Vagina (tissue), 2 donors: Measurements from ENCODE around the gene SERP2.

ENCODE experiments used
- CTCF ChIP-seq, 3 experiments: fragments of 450-650 bp in 2 of 3; fragments of 200-600 bp in 1 of 3; sonication (generic) in 1 of 3; IDR thresholded peaks; one replicate each; pipeline ENCODE4 v1.5.1; 2017 to 2019; ENCODE audit warnings: antibody characterized with exemption in 3 of 3, mild to moderate bottlenecking in 2 of 3, moderate library complexity in 2 of 3
- POLR2A ChIP-seq, 2 donors: fragments of 450-650 bp; IDR thresholded peaks; one replicate each; pipeline ENCODE4 v1.6.1; 2017; ENCODE audit warnings: antibody characterized with exemption in 2 of 2, mild to moderate bottlenecking in 2 of 2, moderate library complexity in 2 of 2
- POLR2AphosphoS5 ChIP-seq, 2 donors: sonication (generic); formaldehyde crosslinking; IDR thresholded peaks; one replicate each; pipeline ENCODE4 v1.9.0; 2017; ENCODE audit warnings: antibody characterized with exemption in 2 of 2, mild to moderate bottlenecking in 2 of 2, low read depth in 1 of 2; ENCODE audit not compliant: insufficient read depth in 1 of 2

GRCh38 chr13:44371421-44371820, 2.2 kb upstream of the SERP2 start:
- TF ChIP-seq CTCF (IDR thresholded peaks at IDR 0.05) (no peak), POLR2A (IDR thresholded peaks at IDR 0.05) (no peak), POLR2AphosphoS5 (IDR thresholded peaks at IDR 0.05; ENCODE audit: insufficient read depth in 1 of 2, low read depth in 1 of 2) (no peak)
